GM12865 (cell line): Measurements from ENCODE around the gene C17orf113.

Experiments
- DNase-seq: peaks from one replicate; pipeline ENCODE4 v3.0.0; 2010; ENCODE audit warnings: low read depth
- H3K4me3 ChIP-seq: 2 replicates; pipeline ENCODE4 v1.5.1; 2011; ENCODE audit warnings: mild to moderate bottlenecking, low read depth, low read length, control low read depth
- CTCF ChIP-seq: IDR thresholded peaks from 2 replicates; pipeline ENCODE4 v1.5.1; 2011; ENCODE audit warnings: low read length, control low read depth, low read depth, inconsistent platforms; ENCODE audit not compliant: insufficient read depth; ENCODE audit errors: missing control alignments

The C17orf113 gene

GRCh38 chr17:42092939-42093338, 42.5 kb upstream of the C17orf113 start:
- no peak for TF ChIP-seq CTCF
- no peak overlapping the region for H3K4me3 ChIP-seq
- DNase-seq: no peak

- TF ChIP-seq CTCF: no peak
Measured at GRCh38 chr17:42090964-42091790, 40.8 kb upstream of the C17orf113 start.

GRCh38 chr17:42088736-42089135, 38.3 kb upstream of the C17orf113 start:
- DNase-seq: no peak
- no peak for TF ChIP-seq CTCF
- H3K4me3 ChIP-seq: no peak overlapping the region

More at GRCh38 chr17:42090964-42091790, 40.8 kb upstream of the C17orf113 start:
- no peak overlapping the region for H3K4me3 ChIP-seq
- no peak for DNase-seq

DNA sequence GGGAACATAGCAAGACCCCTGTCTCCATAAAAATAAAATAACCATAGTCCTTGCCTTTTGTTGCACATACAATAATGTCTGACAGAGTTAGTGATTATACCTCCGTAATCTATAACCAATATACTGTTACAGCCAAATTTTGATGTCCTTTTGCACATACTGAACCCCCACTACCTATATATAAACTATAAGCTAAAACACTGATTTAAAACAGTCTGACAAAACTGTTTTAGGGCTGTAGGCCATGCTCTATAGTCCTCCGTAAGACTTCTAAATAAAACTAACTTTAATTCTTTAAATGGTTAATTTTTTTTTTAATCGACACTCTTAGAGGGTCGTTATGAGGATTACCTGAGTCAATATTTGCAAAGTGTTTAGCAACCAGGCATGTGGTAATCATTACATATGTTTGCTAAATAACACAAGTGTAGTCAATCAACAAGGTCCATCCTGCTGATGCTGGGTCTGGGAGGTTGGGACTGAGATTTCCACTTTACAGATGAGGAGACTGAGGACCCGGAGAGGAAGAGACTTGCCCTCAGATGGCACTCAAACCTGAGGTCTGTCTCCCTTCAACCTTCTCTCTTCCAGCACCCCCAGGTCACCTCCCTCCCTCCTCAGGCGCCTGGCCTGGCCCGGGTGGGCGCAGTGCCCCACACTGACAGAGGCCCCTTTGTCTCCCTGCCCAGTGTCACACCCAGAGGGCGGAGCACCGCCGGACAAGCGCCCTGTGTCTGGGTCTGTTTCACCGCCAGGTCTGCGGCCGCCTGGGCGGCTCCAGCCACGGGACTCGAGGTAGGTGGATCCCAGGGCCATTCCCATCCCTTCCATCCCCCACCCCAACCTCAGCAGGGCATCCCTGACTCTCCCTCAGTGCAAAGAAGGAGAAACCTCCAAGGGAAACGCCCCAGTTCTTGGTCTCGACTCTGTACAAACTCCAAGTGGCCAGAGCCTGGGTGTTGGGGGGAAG, 37.6 kb upstream of the C17orf113 start:
- H3K4me3 ChIP-seq: no peak overlapping the region
- TF ChIP-seq CTCF: no peak
- no peak for DNase-seq

DNA sequence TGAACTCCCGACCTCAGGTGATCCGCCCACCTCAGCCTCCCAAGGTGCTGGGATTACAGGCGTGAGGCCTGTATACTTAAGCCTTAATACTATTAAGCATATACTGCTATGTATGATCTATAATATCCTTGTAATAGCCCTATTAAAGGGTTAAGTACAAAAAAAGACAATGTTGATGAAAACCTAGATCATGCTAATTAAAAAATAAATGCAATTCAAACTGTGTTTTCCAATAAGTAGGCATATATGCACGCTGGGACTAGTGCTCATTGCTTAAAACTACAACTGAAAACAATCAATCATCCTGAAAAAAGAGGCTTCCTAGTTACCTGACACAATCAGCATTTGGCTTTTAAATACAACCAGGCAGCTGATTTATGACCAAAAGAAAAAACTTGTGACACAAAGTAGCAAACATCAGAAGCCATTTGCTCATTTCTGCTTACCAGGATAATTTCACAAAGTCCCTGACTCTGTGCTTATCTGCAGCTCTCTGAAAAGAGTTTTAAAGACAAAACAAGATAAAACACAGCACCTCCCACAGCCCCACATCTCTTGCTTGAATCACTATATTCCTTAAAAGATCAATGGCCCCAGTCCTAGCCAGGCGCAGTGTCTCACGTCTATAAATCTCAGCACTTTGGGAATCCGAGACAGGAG, 36.8 kb upstream of the C17orf113 start:
- H3K4me3 ChIP-seq: no peak overlapping the region
- TF ChIP-seq CTCF: no peak
- DNase-seq: no peak

GRCh38 chr17:42081516-42082129, 31.2 kb upstream of the C17orf113 start:
- no peak for DNase-seq
- TF ChIP-seq CTCF: no peak
- no peak overlapping the region for H3K4me3 ChIP-seq
